ENCODE measurements around the gene SRA1. TPM values are rescaled to one million over a fixed set of nuclear protein-coding genes. Genes with fewer than 3 reads are reported as not detected.

SRA1 gene
- total RNA-seq, 1 donor from 2014 or later: 17.1 TPM

- H3K27me3 Mint-ChIP-seq (ENCODE audit: unreplicated experiment): peaks cover 9% of the 10 kb centered on the region
- no peak for DNase-seq (ENCODE audit: low spot score)
- H3K4me1 Mint-ChIP-seq (ENCODE audit: unreplicated experiment): peaks cover 6% of the 10 kb centered on the region
- H3K36me3 Mint-ChIP-seq (ENCODE audit: low read depth, unreplicated experiment): peaks cover 21% of the 10 kb centered on the region
- H3K4me3 Mint-ChIP-seq (ENCODE audit: unreplicated experiment): no peak overlapping the region
- no peak overlapping the region for H3K27ac Mint-ChIP-seq (ENCODE audit: unreplicated experiment)
- no peak for TF ChIP-seq CTCF (IDR thresholded peaks at IDR 0.05; ENCODE audit: unreplicated experiment)
- no peaks in the 10 kb centered on the region for H3K9me3 Mint-ChIP-seq (ENCODE audit: unreplicated experiment)
Measured at GRCh38 chr5:140573683-140574082, 16.4 kb upstream of the SRA1 start.

GRCh38 chr5:140571105-140571504, 13.8 kb upstream of the SRA1 start:
- no peak overlapping the region for H3K27ac Mint-ChIP-seq (ENCODE audit: unreplicated experiment)
- peaks cover 37% of the 10 kb centered on the region for H3K36me3 Mint-ChIP-seq (ENCODE audit: low read depth, unreplicated experiment)
- no peak for TF ChIP-seq CTCF (IDR thresholded peaks at IDR 0.05; ENCODE audit: unreplicated experiment)
- DNase-seq (ENCODE audit: low spot score): no peak
- H3K4me1 Mint-ChIP-seq (ENCODE audit: unreplicated experiment): peaks cover 3% of the 10 kb centered on the region
- H3K27me3 Mint-ChIP-seq (ENCODE audit: unreplicated experiment): peaks cover 12% of the 10 kb centered on the region
- H3K4me3 Mint-ChIP-seq (ENCODE audit: unreplicated experiment): no peak overlapping the region
- H3K9me3 Mint-ChIP-seq (ENCODE audit: unreplicated experiment): no peaks in the 10 kb centered on the region

GRCh38 chr5:140570488-140570887, 13.2 kb upstream of the SRA1 start:
- peak overlapping the region; percentile 72 for H3K4me3 Mint-ChIP-seq (ENCODE audit: unreplicated experiment)
- H3K4me1 Mint-ChIP-seq (ENCODE audit: unreplicated experiment): peaks cover 7% of the 10 kb centered on the region
- no peak overlapping the region for H3K27ac Mint-ChIP-seq (ENCODE audit: unreplicated experiment)
- no peak for DNase-seq (ENCODE audit: low spot score)
- no peaks in the 10 kb centered on the region for H3K9me3 Mint-ChIP-seq (ENCODE audit: unreplicated experiment)
- H3K36me3 Mint-ChIP-seq (ENCODE audit: low read depth, unreplicated experiment): peaks cover 41% of the 10 kb centered on the region
- peaks cover 12% of the 10 kb centered on the region for H3K27me3 Mint-ChIP-seq (ENCODE audit: unreplicated experiment)
- no peak for TF ChIP-seq CTCF (IDR thresholded peaks at IDR 0.05; ENCODE audit: unreplicated experiment)

- Mint-ChIP-seq H3K27me3 (ENCODE audit: unreplicated experiment) (peaks cover 16% of the 10 kb centered on the region), H3K9me3 (ENCODE audit: unreplicated experiment) (no peaks in the 10 kb centered on the region), H3K4me1 (ENCODE audit: unreplicated experiment) (peaks cover 10% of the 10 kb centered on the region), H3K36me3 (ENCODE audit: low read depth, unreplicated experiment) (peaks cover 44% of the 10 kb centered on the region), H3K27ac (ENCODE audit: unreplicated experiment) (no peak overlapping the region), H3K4me3 (ENCODE audit: unreplicated experiment) (peak overlapping the region; percentile 72)
- no peak for TF ChIP-seq CTCF (IDR thresholded peaks at IDR 0.05; ENCODE audit: unreplicated experiment)
- DNase-seq (ENCODE audit: low spot score): no peak
Measured at GRCh38 chr5:140570058-140570457, 12.8 kb upstream of the SRA1 start.

- Mint-ChIP-seq H3K9me3 (ENCODE audit: unreplicated experiment) (no peaks in the 10 kb centered on the region), H3K4me3 (ENCODE audit: unreplicated experiment) (no peak overlapping the region), H3K4me1 (ENCODE audit: unreplicated experiment) (peaks cover 15% of the 10 kb centered on the region), H3K27me3 (ENCODE audit: unreplicated experiment) (peaks cover 22% of the 10 kb centered on the region), H3K27ac (ENCODE audit: unreplicated experiment) (no peak overlapping the region), H3K36me3 (ENCODE audit: low read depth, unreplicated experiment) (peaks cover 46% of the 10 kb centered on the region)
- no peak for DNase-seq (ENCODE audit: low spot score)
- no peak for TF ChIP-seq CTCF (IDR thresholded peaks at IDR 0.05; ENCODE audit: unreplicated experiment)
Measured at GRCh38 chr5:140569197-140569596, 11.9 kb upstream of the SRA1 start.

All from endothelial cell (in vitro differentiated cells).